ENCODE results near the gene SOAT2. TPM values are rescaled to one million over a fixed set of nuclear protein-coding genes. Genes with fewer than 3 reads are reported as not detected.

The SOAT2 gene, protein sequence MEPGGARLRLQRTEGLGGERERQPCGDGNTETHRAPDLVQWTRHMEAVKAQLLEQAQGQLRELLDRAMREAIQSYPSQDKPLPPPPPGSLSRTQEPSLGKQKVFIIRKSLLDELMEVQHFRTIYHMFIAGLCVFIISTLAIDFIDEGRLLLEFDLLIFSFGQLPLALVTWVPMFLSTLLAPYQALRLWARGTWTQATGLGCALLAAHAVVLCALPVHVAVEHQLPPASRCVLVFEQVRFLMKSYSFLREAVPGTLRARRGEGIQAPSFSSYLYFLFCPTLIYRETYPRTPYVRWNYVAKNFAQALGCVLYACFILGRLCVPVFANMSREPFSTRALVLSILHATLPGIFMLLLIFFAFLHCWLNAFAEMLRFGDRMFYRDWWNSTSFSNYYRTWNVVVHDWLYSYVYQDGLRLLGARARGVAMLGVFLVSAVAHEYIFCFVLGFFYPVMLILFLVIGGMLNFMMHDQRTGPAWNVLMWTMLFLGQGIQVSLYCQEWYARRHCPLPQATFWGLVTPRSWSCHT
- total RNA-seq = under 1 TPM in 1 of 4 donors, not detected in 3; 0.82 TPM

DNA sequence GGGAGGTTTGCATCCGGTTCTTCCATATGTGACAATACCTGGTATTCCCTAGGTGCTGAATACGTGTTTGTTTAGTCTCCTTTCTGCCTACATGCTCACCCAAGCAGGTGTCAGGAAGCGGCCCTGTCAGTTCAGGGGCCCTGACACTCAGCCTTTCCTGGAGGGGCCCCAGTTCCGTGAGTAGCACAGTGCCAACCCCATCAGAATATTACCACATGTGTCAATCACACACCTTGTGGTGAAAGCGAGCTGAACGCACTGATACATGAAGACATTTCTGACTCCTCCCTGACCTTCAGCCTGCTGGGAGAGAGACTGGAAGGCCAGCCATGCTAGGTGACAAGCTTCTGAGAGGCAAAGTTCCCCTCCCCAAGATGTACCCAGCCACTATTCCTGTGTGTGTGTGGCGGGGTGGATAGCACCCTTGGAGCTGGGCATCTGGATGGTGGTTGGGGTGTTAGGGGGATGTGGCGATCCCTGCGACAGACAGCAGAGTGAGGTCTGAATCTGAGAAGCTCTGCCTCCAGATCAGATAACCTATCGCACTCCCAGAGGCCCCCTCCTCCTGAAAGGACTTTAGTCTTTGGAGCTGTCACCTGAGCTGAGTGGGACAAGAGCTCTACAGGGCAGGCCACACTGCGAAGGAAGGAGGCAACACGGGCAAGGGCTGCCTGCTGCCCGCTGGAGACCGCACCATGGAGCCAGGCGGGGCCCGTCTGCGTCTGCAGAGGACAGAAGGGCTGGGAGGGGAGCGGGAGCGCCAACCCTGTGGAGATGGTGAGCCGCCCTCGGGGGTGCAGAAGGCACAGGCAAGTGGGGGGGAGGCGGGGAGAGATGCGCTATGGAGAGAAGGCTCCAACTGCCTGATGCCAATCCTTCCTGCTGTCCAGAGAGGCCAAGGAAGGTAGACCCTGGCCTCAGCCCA, at the start of gene SOAT2:
TSS of gene SOAT2 (plus strand) at position 604 of the 925 bp plus-strand sequence. CDS start at position 696, 92 bp downstream.
- Histone ChIP-seq H3K27me3 (no peaks in the 10 kb centered on the region), H3K36me3 (no peaks in the 10 kb centered on the region), H3K27ac (no peak within 1 kb of the TSS), H3K4me1 (peaks cover 0 to 8% of the 10 kb centered on the region in 2 donors), H3K4me3 (no peak within 1 kb of the TSS), H3K9me3 (no peaks in the 10 kb centered on the region)
- TF ChIP-seq, protein P1, sequence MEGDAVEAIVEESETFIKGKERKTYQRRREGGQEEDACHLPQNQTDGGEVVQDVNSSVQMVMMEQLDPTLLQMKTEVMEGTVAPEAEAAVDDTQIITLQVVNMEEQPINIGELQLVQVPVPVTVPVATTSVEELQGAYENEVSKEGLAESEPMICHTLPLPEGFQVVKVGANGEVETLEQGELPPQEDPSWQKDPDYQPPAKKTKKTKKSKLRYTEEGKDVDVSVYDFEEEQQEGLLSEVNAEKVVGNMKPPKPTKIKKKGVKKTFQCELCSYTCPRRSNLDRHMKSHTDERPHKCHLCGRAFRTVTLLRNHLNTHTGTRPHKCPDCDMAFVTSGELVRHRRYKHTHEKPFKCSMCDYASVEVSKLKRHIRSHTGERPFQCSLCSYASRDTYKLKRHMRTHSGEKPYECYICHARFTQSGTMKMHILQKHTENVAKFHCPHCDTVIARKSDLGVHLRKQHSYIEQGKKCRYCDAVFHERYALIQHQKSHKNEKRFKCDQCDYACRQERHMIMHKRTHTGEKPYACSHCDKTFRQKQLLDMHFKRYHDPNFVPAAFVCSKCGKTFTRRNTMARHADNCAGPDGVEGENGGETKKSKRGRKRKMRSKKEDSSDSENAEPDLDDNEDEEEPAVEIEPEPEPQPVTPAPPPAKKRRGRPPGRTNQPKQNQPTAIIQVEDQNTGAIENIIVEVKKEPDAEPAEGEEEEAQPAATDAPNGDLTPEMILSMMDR (IDR thresholded peaks at IDR 0.05) = no peak
- TF ChIP-seq POLR2A (IDR thresholded peaks at IDR 0.05) = no peak
- intact Hi-C loops (cut with DNase I; ENCODE audit: low total_unique reads) = no loop called here
- no peak for DNase-seq

DNA sequence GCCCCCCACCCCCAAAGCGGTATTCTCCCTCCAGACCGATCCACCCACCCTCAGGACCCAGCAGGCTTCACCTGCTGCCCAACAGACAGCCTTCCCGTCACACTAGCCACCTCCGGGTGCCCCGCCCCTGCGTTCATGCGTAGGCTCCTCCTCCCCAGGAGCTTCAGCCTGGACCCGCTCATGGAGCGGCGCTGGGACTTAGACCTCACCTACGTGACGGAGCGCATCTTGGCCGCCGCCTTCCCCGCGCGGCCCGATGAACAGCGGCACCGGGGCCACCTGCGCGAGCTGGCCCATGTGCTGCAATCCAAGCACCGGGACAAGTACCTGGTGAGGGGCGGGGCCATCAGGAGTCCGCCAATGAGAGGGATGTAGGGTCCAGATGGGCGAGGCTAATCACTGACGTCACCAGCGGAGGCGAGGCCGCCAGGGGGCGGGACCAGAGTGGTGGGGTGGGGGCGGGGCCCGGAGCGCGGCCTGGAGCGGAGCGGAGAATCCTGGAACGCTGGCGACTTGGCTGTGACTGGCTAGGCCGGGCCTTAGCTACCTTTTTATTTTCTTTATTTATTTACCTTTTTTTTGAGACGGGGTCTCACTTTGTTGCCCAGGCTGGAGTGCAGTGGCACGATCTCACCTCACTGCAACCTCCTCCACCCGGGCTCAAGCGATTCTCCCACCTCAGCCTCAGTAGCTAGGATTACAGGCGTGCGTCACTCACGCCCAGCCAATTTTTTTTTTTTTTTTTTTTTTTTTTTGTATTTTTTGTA, 49.0 kb upstream of the SOAT2 start:
- peak overlapping the region; percentile 45 for H3K4me3 ChIP-seq
- TF ChIP-seq POLR2A (IDR thresholded peaks at IDR 0.05) = peak; percentile 68 to 84
- TF ChIP-seq, protein P1 (IDR thresholded peaks at IDR 0.05) = peak in 1 of 4 experiments; percentile 23
- H3K9me3 ChIP-seq = no peaks in the 10 kb centered on the region
- H3K4me1 ChIP-seq = peaks cover 0 to 13% of the 10 kb centered on the region in 2 donors
- peak overlapping the region; percentile 99 for H3K27ac ChIP-seq
- H3K36me3 ChIP-seq = no peaks in the 10 kb centered on the region
- no peaks in the 10 kb centered on the region for H3K27me3 ChIP-seq
- DNase-seq = peak; percentile 94 to 96
- intact Hi-C loops (cut with DNase I; ENCODE audit: low total_unique reads) = no loop called here

DNA sequence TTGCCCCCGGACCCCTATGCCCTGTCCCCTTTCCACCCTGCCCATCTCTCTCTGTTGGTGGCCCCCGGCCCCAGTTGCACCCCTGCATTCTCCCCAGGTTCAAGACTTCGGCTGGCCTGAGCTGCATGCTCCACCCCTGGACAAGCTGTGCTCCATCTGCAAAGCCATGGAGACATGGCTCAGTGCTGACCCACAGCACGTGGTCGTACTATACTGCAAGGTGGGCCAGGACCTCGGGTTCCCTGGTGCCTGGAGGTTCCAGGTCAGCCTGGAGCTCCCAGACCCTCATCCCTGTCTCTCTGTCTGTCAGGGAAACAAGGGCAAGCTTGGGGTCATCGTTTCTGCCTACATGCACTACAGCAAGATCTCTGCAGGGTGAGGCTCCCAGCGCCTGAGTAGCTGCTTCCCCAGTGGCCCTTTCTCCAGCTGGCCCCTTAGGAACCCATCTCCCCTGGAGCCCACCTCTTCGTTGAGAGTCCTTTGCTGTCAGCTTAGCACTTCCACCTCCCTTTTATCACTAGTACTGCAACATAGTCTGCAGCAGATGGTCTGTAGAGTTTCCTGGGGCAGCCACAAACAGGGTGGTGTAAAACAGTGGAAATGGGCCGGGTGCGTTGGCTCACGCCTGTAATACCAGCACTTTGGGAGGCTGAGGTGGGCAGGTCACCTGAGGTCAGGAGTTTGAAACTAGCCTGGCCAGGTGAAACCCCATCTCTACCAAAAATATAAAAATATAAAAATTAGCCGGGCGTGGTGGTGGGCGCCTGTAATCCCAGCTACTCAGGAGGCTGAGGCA, 47.6 kb upstream of the SOAT2 start:
- no peak for TF ChIP-seq POLR2A (IDR thresholded peaks at IDR 0.05)
- TF ChIP-seq, protein P1 (IDR thresholded peaks at IDR 0.05) = no peak
- peak overlapping the region; percentile 99 for H3K27ac ChIP-seq

DNA sequence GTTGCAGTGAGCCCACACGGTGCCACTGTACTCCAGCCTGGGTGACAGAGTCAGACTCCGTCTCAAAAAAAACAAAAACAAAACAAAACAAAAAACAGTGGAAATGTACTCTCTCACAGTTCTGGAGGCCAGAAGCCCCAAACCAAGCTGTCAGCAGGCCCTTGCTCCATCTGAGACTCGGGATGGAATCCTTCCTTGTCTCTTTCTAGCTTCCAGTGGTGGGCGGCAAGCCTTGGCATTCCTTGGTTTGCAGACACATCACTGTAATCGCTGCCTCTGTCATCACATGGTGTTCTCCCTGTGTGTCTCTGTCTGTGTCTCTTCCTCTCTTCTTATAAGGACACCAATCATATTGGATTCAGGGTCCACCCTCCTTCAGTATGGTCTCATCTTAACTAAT, 47.0 kb upstream of the SOAT2 start:
- no peak for DNase-seq
- H3K27ac ChIP-seq = peak overlapping the region in 1 of 2 donors; percentile 99

More for the DNA sequence above, 47.6 kb upstream of the SOAT2 start:
- DNase-seq = no peak
- H3K9me3 ChIP-seq = no peaks in the 10 kb centered on the region
- intact Hi-C loops (cut with DNase I; ENCODE audit: low total_unique reads) = no loop called here
- no peaks in the 10 kb centered on the region for H3K36me3 ChIP-seq
- no peaks in the 10 kb centered on the region for H3K27me3 ChIP-seq
- H3K4me3 ChIP-seq = no peak overlapping the region
- H3K4me1 ChIP-seq = peaks cover 0 to 21% of the 10 kb centered on the region in 2 donors

More for the DNA sequence above, 47.0 kb upstream of the SOAT2 start:
- no peaks in the 10 kb centered on the region for H3K27me3 ChIP-seq
- TF ChIP-seq, protein P1 (IDR thresholded peaks at IDR 0.05) = no peak
- TF ChIP-seq POLR2A (IDR thresholded peaks at IDR 0.05) = no peak
- intact Hi-C loops (cut with DNase I; ENCODE audit: low total_unique reads) = no loop called here
- H3K4me3 ChIP-seq = no peak overlapping the region
- no peaks in the 10 kb centered on the region for H3K9me3 ChIP-seq
- no peaks in the 10 kb centered on the region for H3K36me3 ChIP-seq
- H3K4me1 ChIP-seq = peaks cover 0 to 27% of the 10 kb centered on the region in 2 donors

All from uterus (tissue), 4 donors.